HepG2 (cell line): Measurements from ENCODE around the gene BIVM. TPM values are rescaled to one million over a fixed set of nuclear protein-coding genes. Genes with fewer than 3 reads are reported as not detected.

Experiments used
- BRF2 ChIP-seq: sonication (generic); formaldehyde crosslinking; IDR thresholded peaks from 2 replicates; pipeline ENCODE4 v1.8.1; 2022; ENCODE audit warnings: mild to moderate bottlenecking, missing genetic modification reagents
- CBX5 ChIP-seq: sonication (generic); formaldehyde crosslinking; IDR thresholded peaks from 2 replicates; pipeline ENCODE4 v1.4.0; 2020; ENCODE audit warnings: missing genetic modification reagents, borderline replicate concordance
- CENPT ChIP-seq: sonication (generic); formaldehyde crosslinking; IDR thresholded peaks from 2 replicates; pipeline ENCODE4 v1.8.0; 2022; ENCODE audit warnings: low read depth, mild to moderate bottlenecking, moderate library complexity, missing genetic modification reagents
- CREM ChIP-seq, 2 experiments: sonication (generic) in 1 of 2; formaldehyde crosslinking in 1 of 2; IDR thresholded peaks; 2 replicates each; pipeline versions ENCODE4 v1.4.0 to v1.6.1; 2016 to 2020; ENCODE audit warnings: antibody characterized with exemption in 1 of 2, mild to moderate bottlenecking in 1 of 2, missing genetic modification reagents in 1 of 2
- HIC2 ChIP-seq: sonication (generic); formaldehyde crosslinking; IDR thresholded peaks from 2 replicates; pipeline ENCODE4 v1.9.0; 2022; ENCODE audit warnings: low read depth, missing genetic modification reagents
- HNF4G ChIP-seq, 2 experiments: sonication (generic) in 1 of 2; formaldehyde crosslinking in 1 of 2; IDR thresholded peaks; 2 replicates each; pipeline versions ENCODE4 v1.4.0 to v1.6.1; 2011 to 2020; ENCODE audit warnings: borderline replicate concordance in 2 of 2, low read depth in 2 of 2, mild to moderate bottlenecking in 2 of 2, low read length in 1 of 2, missing genetic modification reagents in 1 of 2, moderate library complexity in 1 of 2
- MBNL3 ChIP-seq: fragments of 250-450 bp; sonication (Bioruptor Pico); conservative IDR thresholded peaks from 2 replicates; pipeline ENCODE4 v1.8.0; 2022; ENCODE audit warnings: mild to moderate bottlenecking, inconsistent platforms
- MTF1 ChIP-seq: sonication (generic); formaldehyde crosslinking; IDR thresholded peaks from 2 replicates; pipeline ENCODE4 v1.5.0; 2020; ENCODE audit warnings: missing genetic modification reagents
- POGZ ChIP-seq: sonication (generic); formaldehyde crosslinking; IDR thresholded peaks from 2 replicates; pipeline ENCODE4 v1.4.0; 2020; ENCODE audit warnings: mild to moderate bottlenecking, missing genetic modification reagents
- PREB ChIP-seq: sonication (generic); formaldehyde crosslinking; IDR thresholded peaks from 2 replicates; pipeline ENCODE4 v1.4.0; 2020; ENCODE audit warnings: missing genetic modification reagents
- RBAK ChIP-seq: sonication (generic); formaldehyde crosslinking; IDR thresholded peaks from 2 replicates; pipeline ENCODE4 v1.5.1; 2020; ENCODE audit warnings: mild to moderate bottlenecking, missing genetic modification reagents
- RELA ChIP-seq: sonication (generic); formaldehyde crosslinking; IDR thresholded peaks from 2 replicates; pipeline ENCODE4 v1.4.0; 2020; ENCODE audit warnings: missing genetic modification reagents
- SIX4 ChIP-seq: sonication (generic); formaldehyde crosslinking; IDR thresholded peaks from 2 replicates; pipeline ENCODE4 v1.4.0; 2020; ENCODE audit warnings: missing genetic modification reagents
- SNAPC2 ChIP-seq: sonication (generic); formaldehyde crosslinking; IDR thresholded peaks from 2 replicates; pipeline ENCODE4 v1.8.1; 2022; ENCODE audit warnings: mild to moderate bottlenecking, missing genetic modification reagents
- SP4 ChIP-seq: sonication (generic); formaldehyde crosslinking; IDR thresholded peaks from 2 replicates; pipeline ENCODE4 v1.8.1; 2023; ENCODE audit warnings: mild to moderate bottlenecking, missing genetic modification reagents
- ZBTB10 ChIP-seq: sonication (generic); formaldehyde crosslinking; IDR thresholded peaks from 2 replicates; pipeline ENCODE4 v1.4.0; 2020; ENCODE audit warnings: missing genetic modification reagents, borderline replicate concordance
- ZBTB3 ChIP-seq: sonication (generic); formaldehyde crosslinking; IDR thresholded peaks from 2 replicates; pipeline ENCODE4 v1.4.0; 2020; ENCODE audit warnings: low read depth, mild to moderate bottlenecking, moderate library complexity, missing genetic modification reagents, borderline replicate concordance
- ZBTB7B ChIP-seq: sonication (generic); formaldehyde crosslinking; IDR thresholded peaks from 2 replicates; pipeline ENCODE4 v1.4.0; 2020; ENCODE audit warnings: missing genetic modification reagents
- ZKSCAN8 ChIP-seq: IDR thresholded peaks from 2 replicates; pipeline ENCODE4 v1.6.1; 2016; ENCODE audit warnings: borderline replicate concordance, missing genetic modification reagents, missing compliant biosample characterization
- ZMYM2 ChIP-seq: sonication (generic); formaldehyde crosslinking; IDR thresholded peaks from 2 replicates; pipeline ENCODE4 v1.8.0; 2022; ENCODE audit warnings: mild to moderate bottlenecking, missing genetic modification reagents
- ZNF20 ChIP-seq: sonication (generic); formaldehyde crosslinking; IDR thresholded peaks from 2 replicates; pipeline ENCODE4 v1.4.0; 2020; ENCODE audit warnings: mild to moderate bottlenecking, moderate library complexity, missing genetic modification reagents
- ZNF205 ChIP-seq: IDR thresholded peaks from 2 replicates; pipeline ENCODE4 v1.6.1; 2018; ENCODE audit warnings: missing biosample characterization, missing genetic modification reagents
- ZNF232 ChIP-seq: sonication (generic); formaldehyde crosslinking; IDR thresholded peaks from 2 replicates; pipeline ENCODE4 v1.4.0; 2020; ENCODE audit warnings: missing genetic modification reagents, borderline replicate concordance
- ZNF350 ChIP-seq: sonication (generic); formaldehyde crosslinking; IDR thresholded peaks from 2 replicates; pipeline ENCODE4 v1.4.0; 2020; ENCODE audit warnings: mild to moderate bottlenecking, low read depth, missing genetic modification reagents, borderline replicate concordance
- ZNF572 ChIP-seq: sonication (generic); formaldehyde crosslinking; IDR thresholded peaks from 2 replicates; pipeline ENCODE4 v1.5.1; 2020; ENCODE audit warnings: mild to moderate bottlenecking, missing genetic modification reagents
- polyA plus RNA-seq, 8 experiments: library from polyadenylated mRNA; depleted of rRNA in 3 of 8; stranded (reverse) in 7 of 8; unstranded in 1 of 8; fragments of >200 nt; fragmentation: Illumina TruSeq in 4 of 8; extraction: Trizol in 4 of 8; gene quantifications; 2 replicates each; pipeline versions ENCODE4 v1.2.1 to v1.2.3, GENCODE V29; 2011 to 2016; ENCODE audit warnings: low read depth in 4 of 8, missing spikeins in 1 of 8, mixed read lengths in 1 of 8; ENCODE audit not compliant: insufficient read depth in 1 of 8
- total RNA-seq, 5 experiments: library from RNA; depleted of rRNA; stranded (reverse); fragments of >200 nt; fragmentation: Illumina TruSeq; extraction: Trizol; gene quantifications; 2 replicates each; pipeline ENCODE4 v1.2.3, GENCODE V29; 2016; ENCODE audit warnings: low read depth in 1 of 5

BIVM gene
- total and polyA plus RNA-seq, 2 of the 13 experiments (the other 11 are each of a cell fraction or from before 2014, with no cell fraction given) = 10.4 to 15.8 TPM

- no peak for TF ChIP-seq ZBTB7B (CRISPR knock-in tag)
- no peak for TF ChIP-seq BRF2 (CRISPR knock-in tag)
- TF ChIP-seq SNAPC2 (CRISPR knock-in tag) = no peak
- TF ChIP-seq MTF1 (CRISPR knock-in tag) = no peak
- TF ChIP-seq SP4 = no peak
- no peak for TF ChIP-seq MBNL3 (CRISPR knock-in tag)
- TF ChIP-seq ZNF232 (CRISPR knock-in tag) = no peak
- TF ChIP-seq RELA (CRISPR knock-in tag) = no peak
- no peak for TF ChIP-seq ZNF572 (CRISPR knock-in tag)
- no peak for TF ChIP-seq CENPT (CRISPR knock-in tag)
- 0 out of 2 replicates have a peak, but pooled peaks have one; percentile 22 for TF ChIP-seq ZNF205
- no peak for TF ChIP-seq ZBTB3 (CRISPR knock-in tag)
- no peak for TF ChIP-seq SIX4 (CRISPR knock-in tag)
- peak; percentile 40; the same call in 1 of the 2 replicates for TF ChIP-seq HNF4G (IDR thresholded peaks at IDR 0.05; ENCODE audit: borderline replicate concordance, low read depth, low read length)
- no peak for TF ChIP-seq HNF4G (CRISPR knock-in tag; IDR thresholded peaks at IDR 0.05; ENCODE audit: borderline replicate concordance, low read depth)
- peak; percentile 48 for TF ChIP-seq CREM (IDR thresholded peaks at IDR 0.05)
- no peak for TF ChIP-seq CREM (CRISPR knock-in tag; IDR thresholded peaks at IDR 0.05)
- no peak for TF ChIP-seq CBX5 (CRISPR knock-in tag)
- TF ChIP-seq ZKSCAN8 (CRISPR knock-in tag) = no peak
- TF ChIP-seq ZMYM2 (CRISPR knock-in tag) = no peak
- no peak for TF ChIP-seq HIC2
- no peak for TF ChIP-seq POGZ (CRISPR knock-in tag)
- no peak for TF ChIP-seq ZNF350 (CRISPR knock-in tag)
- TF ChIP-seq RBAK = no peak
- TF ChIP-seq PREB (CRISPR knock-in tag) = no peak
- TF ChIP-seq ZNF20 (CRISPR knock-in tag) = no peak
- no peak for TF ChIP-seq ZBTB10 (CRISPR knock-in tag)
Observed at GRCh38 chr13:102770435-102770834, 28.5 kb upstream of the BIVM start (continued).
